IPS-20b (cell line): Measurements from ENCODE around the gene RAB21.

Experiments
- H3K27ac ChIP-seq: one replicate; pipeline ENCODE4 v1.5.1; 2013; ENCODE audit warnings: low read length
- H3K27me3 ChIP-seq: 2 replicates; pipeline ENCODE4 v1.6.1; 2013; ENCODE audit warnings: mild to moderate bottlenecking, low read length, inconsistent platforms; ENCODE audit not compliant: insufficient read depth
- H3K36me3 ChIP-seq: 2 replicates; pipeline ENCODE4 v1.6.1; 2013; ENCODE audit warnings: low read depth, mild to moderate bottlenecking, inconsistent platforms, low read length, moderate library complexity; ENCODE audit not compliant: insufficient read depth
- H3K4me1 ChIP-seq: 2 replicates; pipeline ENCODE4 v1.6.1; 2013; ENCODE audit warnings: mild to moderate bottlenecking, control low read depth, inconsistent platforms, low read length, moderate library complexity; ENCODE audit not compliant: insufficient read depth
- H3K4me3 ChIP-seq: 2 replicates; pipeline ENCODE4 v1.5.1; 2013; ENCODE audit warnings: mild to moderate bottlenecking, low read length, inconsistent platforms
- H3K9ac ChIP-seq: 2 replicates; pipeline ENCODE4 v1.6.1; 2013; ENCODE audit warnings: low read depth, mild to moderate bottlenecking, inconsistent platforms, low read length, moderate library complexity
- H3K9me3 ChIP-seq: 2 replicates; pipeline ENCODE4 v1.6.1; 2013; ENCODE audit warnings: mild to moderate bottlenecking, low read depth, low read length, inconsistent platforms; ENCODE audit not compliant: insufficient read depth

Gene RAB21

GRCh38 chr12:71780237-71780822 lies 25.7 kb downstream of the RAB21 start:
- Histone ChIP-seq H3K4me3 (no peak overlapping the region), H3K9me3 (no peaks in the 10 kb centered on the region), H3K36me3 (peaks cover 41% of the 10 kb centered on the region), H3K27ac (no peak overlapping the region), H3K9ac (no peak overlapping the region), H3K27me3 (no peaks in the 10 kb centered on the region), H3K4me1 (no peaks in the 10 kb centered on the region)

DNA sequence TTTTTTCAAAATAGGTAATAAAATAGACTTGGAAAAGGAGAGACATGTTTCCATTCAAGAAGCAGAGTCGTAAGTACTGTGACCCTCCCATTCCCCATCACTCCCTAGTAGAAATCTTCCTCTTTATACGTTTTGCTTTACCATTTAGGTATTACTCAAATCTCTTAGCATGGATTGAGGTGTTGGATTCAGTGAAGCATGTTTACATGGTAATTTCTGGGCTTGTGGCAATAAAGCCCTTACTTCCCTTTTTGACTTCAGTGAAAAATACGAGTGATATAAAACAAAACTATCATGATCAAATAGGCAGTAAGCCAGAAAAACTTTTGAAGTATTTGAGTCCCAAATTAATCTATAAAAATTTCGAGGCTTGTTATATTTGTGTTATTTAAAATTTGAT lies 27.4 kb downstream of the RAB21 start:
- Histone ChIP-seq H3K4me3 (no peak overlapping the region), H3K27ac (no peak overlapping the region), H3K36me3 (peaks cover 49% of the 10 kb centered on the region), H3K4me1 (no peaks in the 10 kb centered on the region), H3K27me3 (no peaks in the 10 kb centered on the region), H3K9me3 (no peaks in the 10 kb centered on the region), H3K9ac (no peak overlapping the region)

DNA sequence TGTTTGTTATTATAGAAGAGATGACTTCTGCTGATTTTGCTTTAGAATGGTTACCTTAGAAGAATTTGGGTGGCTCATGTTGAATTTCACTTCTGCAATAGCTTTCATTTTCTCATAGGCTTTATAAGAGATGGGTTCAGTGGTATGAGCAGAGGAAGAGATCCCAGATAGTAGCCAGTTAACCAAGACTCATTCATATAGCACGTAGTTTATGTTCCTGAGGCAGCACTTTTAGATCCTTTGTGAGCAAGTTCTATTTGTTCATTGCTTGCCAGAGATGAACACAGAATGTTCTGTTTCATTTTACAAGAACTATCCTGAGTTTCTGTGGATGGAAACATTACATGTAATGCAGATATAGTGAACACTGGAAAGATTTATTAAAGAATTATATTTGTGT lies 32.2 kb downstream of the RAB21 start:
- Histone ChIP-seq H3K4me3 (no peak overlapping the region), H3K27me3 (no peaks in the 10 kb centered on the region), H3K4me1 (no peaks in the 10 kb centered on the region), H3K27ac (no peak overlapping the region), H3K9me3 (no peaks in the 10 kb centered on the region), H3K36me3 (peaks cover 46% of the 10 kb centered on the region), H3K9ac (no peak overlapping the region)

- no peaks in the 10 kb centered on the region for H3K4me1 ChIP-seq
- no peak overlapping the region for H3K9ac ChIP-seq
- H3K27ac ChIP-seq = no peak overlapping the region
- H3K9me3 ChIP-seq = no peaks in the 10 kb centered on the region
- peaks cover 42% of the 10 kb centered on the region for H3K36me3 ChIP-seq
- no peak overlapping the region for H3K4me3 ChIP-seq
- no peaks in the 10 kb centered on the region for H3K27me3 ChIP-seq
These were observed 32.9 kb downstream of the RAB21 start for GRCh38 chr12:71787580-71787979.

GRCh38 chr12:71790331-71790730 lies 35.7 kb downstream of the RAB21 start:
- Histone ChIP-seq H3K36me3 (peaks cover 24% of the 10 kb centered on the region), H3K4me1 (no peaks in the 10 kb centered on the region), H3K27me3 (no peaks in the 10 kb centered on the region), H3K9me3 (no peaks in the 10 kb centered on the region), H3K9ac (no peak overlapping the region), H3K27ac (no peak overlapping the region), H3K4me3 (no peak overlapping the region)

GRCh38 chr12:71791473-71792150 lies 36.9 kb downstream of the RAB21 start:
- H3K9me3 ChIP-seq = no peaks in the 10 kb centered on the region

GRCh38 chr12:71792599-71792998 lies 37.9 kb downstream of the RAB21 start:
- H3K4me3 ChIP-seq = no peak overlapping the region
- no peaks in the 10 kb centered on the region for H3K27me3 ChIP-seq
- no peak overlapping the region for H3K27ac ChIP-seq
- H3K4me1 ChIP-seq = no peaks in the 10 kb centered on the region
- no peak overlapping the region for H3K9ac ChIP-seq
- no peaks in the 10 kb centered on the region for H3K9me3 ChIP-seq
- peaks cover 8% of the 10 kb centered on the region; the same call in 1 of the 2 replicates for H3K36me3 ChIP-seq

More at GRCh38 chr12:71791473-71792150, 36.9 kb downstream of the RAB21 start:
- no peak overlapping the region for H3K27ac ChIP-seq
- H3K4me1 ChIP-seq = no peaks in the 10 kb centered on the region
- no peaks in the 10 kb centered on the region for H3K27me3 ChIP-seq
- H3K4me3 ChIP-seq = no peak overlapping the region
- H3K36me3 ChIP-seq = peaks cover 12% of the 10 kb centered on the region
- no peak overlapping the region for H3K9ac ChIP-seq

DNA sequence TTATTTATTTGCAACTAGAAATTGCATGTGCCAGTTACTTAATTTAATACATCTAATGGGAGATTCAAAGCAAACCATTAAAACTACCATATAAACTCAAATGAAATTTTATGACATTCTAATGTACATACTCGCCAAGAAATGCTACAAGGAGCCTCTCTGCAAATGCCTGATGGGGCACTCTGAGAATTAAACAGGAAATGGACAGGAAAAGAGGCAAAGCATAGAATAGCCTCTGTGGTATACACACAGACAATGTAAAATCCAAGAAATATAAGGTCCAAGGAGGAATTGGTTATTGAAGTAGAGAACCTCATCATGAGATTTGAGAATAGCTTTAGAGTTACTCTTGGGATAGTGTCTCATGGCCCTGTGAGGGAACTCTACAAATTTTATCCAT lies 41.2 kb downstream of the RAB21 start:
- H3K4me3 ChIP-seq = no peak overlapping the region
- no peaks in the 10 kb centered on the region for H3K4me1 ChIP-seq
- no peak overlapping the region for H3K9ac ChIP-seq
- H3K36me3 ChIP-seq = no peaks in the 10 kb centered on the region
- no peak overlapping the region for H3K27ac ChIP-seq
- no peaks in the 10 kb centered on the region for H3K9me3 ChIP-seq
- no peaks in the 10 kb centered on the region for H3K27me3 ChIP-seq

- H3K36me3 ChIP-seq = no peaks in the 10 kb centered on the region
- no peaks in the 10 kb centered on the region for H3K27me3 ChIP-seq
- H3K4me1 ChIP-seq = no peaks in the 10 kb centered on the region
- no peaks in the 10 kb centered on the region for H3K9me3 ChIP-seq
- no peak overlapping the region for H3K9ac ChIP-seq
- H3K4me3 ChIP-seq = no peak overlapping the region
- no peak overlapping the region for H3K27ac ChIP-seq
These were observed 42.9 kb downstream of the RAB21 start for GRCh38 chr12:71797531-71797930.

GRCh38 chr12:71799106-71799505 lies 44.4 kb downstream of the RAB21 start:
- Histone ChIP-seq H3K27me3 (no peaks in the 10 kb centered on the region), H3K36me3 (no peaks in the 10 kb centered on the region), H3K4me1 (no peaks in the 10 kb centered on the region), H3K4me3 (no peak overlapping the region), H3K27ac (no peak overlapping the region), H3K9me3 (no peaks in the 10 kb centered on the region), H3K9ac (no peak overlapping the region)

DNA sequence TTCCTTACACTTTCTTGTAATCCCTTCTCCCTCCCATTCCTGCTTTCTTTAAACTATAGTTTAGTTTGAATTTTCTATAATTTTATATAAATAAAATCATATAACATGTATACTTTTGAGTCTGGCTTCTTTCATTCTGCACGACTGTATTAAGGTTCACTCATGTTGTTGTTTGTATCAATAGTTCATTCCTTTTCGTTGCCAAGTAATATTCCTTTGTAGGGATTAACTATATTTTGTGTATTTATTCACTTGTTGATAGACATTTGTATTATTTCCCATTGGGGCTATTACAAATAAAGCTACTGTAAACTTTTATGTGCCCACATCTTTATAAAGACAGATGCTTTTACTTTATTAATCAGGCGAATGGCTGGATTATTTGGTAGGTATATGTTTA lies 45.5 kb downstream of the RAB21 start:
- H3K9ac ChIP-seq = no peak overlapping the region
- H3K27me3 ChIP-seq = no peaks in the 10 kb centered on the region
- H3K27ac ChIP-seq = no peak overlapping the region
- no peaks in the 10 kb centered on the region for H3K9me3 ChIP-seq
- H3K36me3 ChIP-seq = no peaks in the 10 kb centered on the region
- H3K4me1 ChIP-seq = no peaks in the 10 kb centered on the region
- no peak overlapping the region for H3K4me3 ChIP-seq

- no peaks in the 10 kb centered on the region for H3K4me1 ChIP-seq
- no peaks in the 10 kb centered on the region for H3K36me3 ChIP-seq
- H3K9me3 ChIP-seq = no peaks in the 10 kb centered on the region
- no peaks in the 10 kb centered on the region for H3K27me3 ChIP-seq
- H3K9ac ChIP-seq = no peak overlapping the region
- 0 out of 2 replicates have a peak overlapping the region, but pooled peaks have one; percentile 1 for H3K4me3 ChIP-seq
- H3K27ac ChIP-seq = no peak overlapping the region
These were observed 49.8 kb downstream of the RAB21 start for GRCh38 chr12:71804505-71804904.
